ENCODE results near the gene EFEMP1.

The EFEMP1 gene

DNA sequence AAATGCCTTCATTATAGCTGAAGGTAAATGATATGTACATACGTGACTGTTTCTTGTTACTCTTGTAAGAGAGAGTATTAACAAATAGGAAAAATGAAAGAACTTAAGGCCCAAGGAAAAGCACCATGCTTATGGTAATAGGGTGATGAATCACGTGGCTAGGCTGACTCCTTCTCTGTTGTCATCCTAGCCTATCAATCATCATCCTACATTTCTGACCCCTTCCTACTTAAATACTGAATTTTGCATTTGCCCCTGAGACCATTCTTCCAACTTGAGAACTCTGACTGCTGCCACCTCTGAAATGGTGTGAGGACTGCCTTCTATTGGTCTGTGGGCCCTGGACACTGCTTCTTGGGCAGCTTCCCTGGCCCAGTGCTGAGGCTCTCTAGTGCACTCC, 28.9 kb downstream of the EFEMP1 start:
- DNase-seq, result no peak

DNA sequence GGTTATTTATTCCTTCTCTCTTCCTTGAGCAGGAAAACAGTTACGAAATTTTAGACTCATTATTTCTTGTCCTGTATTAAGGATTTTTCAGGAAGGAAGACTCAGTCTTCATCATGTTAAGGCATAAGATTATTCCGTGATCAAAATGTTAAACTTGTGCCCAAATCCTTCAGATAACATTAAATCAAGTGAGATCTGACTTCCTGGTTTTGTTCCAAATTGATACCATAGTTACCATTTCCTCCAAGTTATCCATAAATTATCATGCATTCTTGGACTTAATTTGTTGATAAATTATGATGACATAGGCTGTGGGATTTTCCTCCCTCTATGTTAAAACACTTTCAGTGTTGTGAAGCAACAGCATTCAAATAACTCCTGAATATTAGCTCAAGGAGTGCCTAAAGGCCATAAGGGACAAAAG, 31.9 kb downstream of the EFEMP1 start:
- no peak for DNase-seq

DNA sequence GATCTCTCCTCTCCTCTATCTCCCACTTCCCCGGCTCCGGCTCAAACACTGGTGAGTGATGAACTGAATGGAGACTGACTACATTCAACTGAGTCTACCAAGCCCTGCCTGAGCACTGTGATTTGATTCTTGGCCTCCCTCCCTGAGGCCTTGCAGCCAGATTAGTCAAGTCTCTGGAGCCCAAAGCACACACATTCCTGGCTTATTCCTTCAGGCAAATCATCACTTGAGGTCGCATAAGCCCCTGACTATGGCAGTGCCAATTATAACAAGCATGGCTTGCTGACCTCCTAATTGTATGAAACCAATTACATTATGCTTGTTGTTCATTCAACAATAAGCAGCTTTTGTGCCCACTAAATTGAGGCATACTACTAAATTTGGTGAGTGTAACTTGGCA, 34.6 kb downstream of the EFEMP1 start:
- no peak for DNase-seq

DNA sequence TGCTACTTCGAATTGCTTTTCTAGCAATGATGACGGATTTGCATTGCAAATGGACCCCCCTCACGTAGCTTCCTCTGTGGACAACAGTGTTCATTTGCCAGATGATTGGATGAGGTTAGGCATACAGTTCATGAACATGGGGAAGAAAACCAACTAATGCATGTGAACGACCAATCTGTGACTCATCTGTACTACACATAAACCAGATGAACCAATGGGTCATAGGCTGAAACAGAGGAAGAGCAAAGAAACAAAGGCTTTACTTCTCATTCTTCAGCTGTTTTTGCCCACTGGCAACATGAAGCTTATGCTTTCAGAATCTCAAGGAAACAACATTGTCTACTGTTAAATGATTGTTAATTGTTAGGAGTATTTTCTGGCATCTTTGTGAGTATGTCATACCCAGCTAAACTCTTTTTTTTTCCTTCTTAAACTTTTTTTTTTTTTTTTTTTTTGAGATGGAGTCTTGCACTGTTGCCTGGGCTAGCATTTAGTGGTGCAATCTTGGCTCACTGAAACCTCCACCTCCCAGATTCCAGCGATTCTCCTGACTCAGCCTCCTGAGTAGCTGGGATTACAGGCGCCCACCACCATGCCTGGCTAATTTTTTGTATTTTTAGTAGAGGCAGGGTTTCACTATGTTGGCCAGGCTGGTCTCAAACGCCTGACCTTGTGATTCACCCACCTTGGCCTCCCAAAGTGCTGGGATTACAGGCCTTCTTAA, 35.5 kb downstream of the EFEMP1 start:
- no peak for DNase-seq

DNA sequence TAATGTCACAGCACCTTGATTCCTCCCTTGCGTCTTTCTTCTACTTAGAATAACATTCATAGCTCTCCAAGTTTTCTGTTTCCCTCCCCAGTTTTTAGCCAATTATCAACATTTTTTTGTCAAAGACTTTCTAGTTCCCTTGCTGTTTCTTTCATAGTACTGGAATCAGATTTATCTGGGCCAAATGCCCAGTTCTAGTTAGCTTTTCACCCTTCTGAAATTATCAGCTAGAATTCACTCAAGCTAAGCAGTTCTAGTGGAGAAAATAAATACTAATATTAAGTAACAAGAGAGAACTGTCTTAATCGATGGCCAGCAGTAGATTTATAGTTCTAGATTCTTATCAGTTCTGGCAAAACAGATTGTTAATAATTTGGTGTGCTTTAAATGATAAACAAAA, 36.2 kb downstream of the EFEMP1 start:
- no peak for DNase-seq

DNA sequence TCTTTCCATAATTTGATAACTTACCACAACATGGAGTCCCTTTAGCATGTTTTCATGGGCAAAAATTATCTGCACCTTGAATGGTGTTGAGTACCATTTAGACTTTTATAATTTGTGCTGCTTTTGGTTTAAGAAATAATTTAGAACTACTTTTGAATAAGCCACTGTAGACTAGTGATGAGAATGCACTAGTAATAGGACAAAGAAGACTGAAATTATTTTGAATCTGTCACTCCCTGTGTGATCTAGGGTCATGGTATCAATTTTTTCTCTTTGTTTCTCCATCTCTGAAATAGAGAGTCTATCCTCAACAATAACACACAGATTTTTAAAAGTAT, 37.7 kb downstream of the EFEMP1 start:
- DNase-seq, result no peak

DNA sequence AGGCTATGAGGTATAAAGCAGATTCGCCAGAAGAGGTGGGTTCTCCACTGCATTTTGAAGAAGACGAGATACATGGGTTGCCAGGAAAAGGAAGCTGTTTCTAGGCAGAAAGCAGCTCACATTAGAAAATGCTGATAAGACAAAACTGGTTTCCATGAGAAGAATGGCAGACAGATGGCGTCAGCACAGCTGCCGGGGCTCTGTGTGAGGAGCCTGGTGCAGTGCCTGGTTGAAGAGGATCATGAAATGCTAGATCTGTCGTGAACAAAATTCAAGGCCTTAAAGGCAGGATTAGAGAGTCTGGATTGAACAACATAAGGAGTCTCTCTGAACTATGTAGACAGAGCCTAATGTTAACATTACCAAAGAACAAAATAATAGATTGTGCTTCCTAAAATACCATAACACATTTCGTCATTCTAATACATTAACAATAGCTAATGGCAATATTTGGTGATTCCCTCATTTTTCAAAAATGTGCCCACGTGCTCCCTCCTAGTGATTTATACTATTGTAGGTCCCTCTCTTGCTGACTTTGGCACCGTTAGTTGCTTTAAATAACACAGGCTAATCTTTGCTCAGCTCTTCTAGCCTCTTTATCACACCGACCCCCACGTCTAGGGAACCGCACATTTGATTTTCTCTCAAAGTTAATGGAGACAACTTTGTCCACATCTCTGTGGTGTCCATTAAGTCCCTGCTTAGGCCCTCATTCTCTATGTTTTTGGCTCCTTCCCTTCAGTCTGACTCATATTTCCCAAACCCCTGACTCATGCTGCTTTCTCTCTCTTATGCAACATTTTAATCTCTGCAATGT, 38.2 kb downstream of the EFEMP1 start:
- DNase-seq, result no peak

DNA sequence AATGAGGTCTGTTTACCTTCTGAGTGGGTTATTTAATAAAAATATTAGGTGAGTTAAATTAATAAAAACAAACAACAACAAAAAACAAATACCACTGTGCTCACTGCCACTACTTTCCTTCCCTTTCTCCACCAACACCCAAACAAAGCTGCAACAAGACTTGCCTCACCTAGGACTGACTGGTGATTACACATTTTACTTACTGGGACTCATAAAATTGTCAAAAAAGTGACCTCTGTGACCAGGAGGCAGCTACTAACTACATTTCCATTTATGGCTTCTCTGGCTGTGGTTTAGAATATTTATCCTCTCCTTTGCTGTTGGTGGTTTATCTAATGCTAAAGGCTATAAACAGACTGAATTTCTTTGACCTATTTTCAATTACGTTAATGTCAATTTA, 39.8 kb downstream of the EFEMP1 start:
- DNase-seq, result no peak

DNA sequence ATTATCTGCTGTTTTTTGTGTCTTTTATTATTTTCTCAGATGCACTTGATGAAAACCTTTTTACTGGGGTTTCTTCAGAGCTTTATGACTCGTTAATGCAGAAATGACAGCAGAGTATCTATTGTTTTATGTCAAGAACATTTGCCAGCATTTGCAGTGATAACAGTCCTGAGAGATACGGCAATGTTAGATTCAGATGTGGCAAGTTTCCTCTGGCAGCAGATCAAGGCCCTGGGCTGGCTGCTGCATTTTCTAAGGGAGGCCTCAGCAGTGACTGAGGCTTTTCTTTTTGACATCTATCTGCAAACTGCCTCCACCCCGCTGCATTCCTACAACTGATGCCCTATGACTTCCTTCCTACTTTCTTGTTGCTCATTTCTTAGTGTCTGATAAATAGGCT, 40.2 kb downstream of the EFEMP1 start:
- no peak for DNase-seq

DNA sequence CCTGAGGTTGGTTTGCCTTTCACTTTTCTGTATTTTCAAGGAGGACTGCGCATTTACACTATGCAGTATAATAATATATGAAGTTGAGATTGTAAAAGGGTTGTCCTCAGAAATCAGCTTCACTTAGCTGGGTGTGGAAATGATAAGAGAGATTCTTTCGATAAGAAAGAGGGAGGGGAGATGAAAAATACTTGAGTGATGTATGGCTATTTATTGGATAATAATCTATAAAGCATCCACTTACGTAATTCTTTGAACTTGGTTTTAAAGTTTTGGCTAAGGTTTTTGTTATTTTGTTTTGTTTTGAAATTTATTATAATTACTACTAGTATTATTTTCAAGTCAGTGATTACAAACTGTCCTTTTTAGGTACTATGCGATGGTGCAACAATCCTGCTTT, 40.6 kb downstream of the EFEMP1 start:
- DNase-seq, result no peak

DNA sequence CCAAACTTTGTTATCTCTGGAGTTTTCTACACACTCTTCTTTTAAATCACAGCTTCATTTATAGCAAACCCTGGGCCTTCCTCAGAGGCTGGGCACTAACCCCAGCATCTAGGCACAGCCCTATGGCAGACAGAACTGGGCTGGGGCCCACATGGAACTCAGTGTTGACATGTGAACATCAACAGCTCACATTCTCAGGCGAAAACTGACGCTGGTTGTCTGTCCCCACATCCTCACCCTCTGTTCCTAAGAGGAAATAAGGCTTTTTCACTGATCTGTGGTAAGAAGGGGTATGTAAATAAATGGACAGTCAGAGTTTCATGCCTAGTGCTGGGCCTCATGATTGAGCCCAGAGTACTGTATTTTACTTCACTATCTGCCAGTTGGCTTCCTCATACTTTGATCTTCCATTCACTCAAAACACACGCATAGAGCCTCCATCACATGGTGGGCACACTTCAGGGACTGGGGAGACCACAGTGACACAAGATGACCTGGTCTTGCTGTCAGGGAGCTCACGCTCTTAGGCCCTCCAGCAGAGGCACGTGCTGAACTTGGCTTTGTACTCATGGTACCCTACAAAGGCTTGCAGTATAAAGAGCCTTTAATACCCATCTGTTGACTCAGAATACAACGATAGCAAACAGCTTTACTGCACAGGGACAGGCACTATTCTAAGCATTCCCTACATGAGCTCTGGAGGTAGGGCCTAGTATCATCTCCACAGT, 43.0 kb downstream of the EFEMP1 start:
- DNase-seq, result no peak

DNA sequence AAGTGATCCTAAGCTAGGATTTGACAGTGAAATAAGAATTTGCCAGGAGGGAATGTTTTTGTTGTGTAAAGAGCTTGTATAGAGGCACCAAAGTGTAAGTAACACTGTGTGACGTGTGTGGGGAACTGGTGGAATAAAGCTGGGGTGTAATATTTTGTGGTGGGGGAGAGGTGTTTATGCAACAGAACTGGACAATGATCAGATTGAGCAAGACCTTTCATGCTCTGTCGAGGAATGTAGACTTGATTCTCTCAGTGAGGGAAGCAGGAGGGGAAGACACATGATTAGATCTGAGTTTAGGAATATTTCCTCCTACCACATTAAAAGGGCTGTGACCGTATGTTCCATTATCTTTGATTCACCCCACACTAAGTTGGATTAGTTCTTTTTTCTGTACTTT, 43.6 kb downstream of the EFEMP1 start:
- no peak for DNase-seq

DNA sequence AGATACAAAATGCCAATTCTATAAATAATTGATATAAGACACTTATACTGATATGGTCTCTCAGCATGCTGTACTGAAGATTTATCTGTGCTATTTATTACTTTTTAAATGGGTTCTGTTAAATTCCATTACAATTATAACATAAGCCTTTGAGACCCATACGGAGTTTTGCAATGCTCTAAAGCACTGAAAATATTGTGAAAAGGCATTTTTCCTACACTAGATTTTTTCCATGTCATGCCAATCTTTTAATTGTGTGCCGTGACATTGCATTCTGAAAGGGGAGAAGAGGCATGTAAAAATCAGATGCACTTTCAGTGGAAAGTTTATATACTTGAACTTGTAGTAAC, 46.5 kb downstream of the EFEMP1 start:
- DNase-seq, result no peak

DNA sequence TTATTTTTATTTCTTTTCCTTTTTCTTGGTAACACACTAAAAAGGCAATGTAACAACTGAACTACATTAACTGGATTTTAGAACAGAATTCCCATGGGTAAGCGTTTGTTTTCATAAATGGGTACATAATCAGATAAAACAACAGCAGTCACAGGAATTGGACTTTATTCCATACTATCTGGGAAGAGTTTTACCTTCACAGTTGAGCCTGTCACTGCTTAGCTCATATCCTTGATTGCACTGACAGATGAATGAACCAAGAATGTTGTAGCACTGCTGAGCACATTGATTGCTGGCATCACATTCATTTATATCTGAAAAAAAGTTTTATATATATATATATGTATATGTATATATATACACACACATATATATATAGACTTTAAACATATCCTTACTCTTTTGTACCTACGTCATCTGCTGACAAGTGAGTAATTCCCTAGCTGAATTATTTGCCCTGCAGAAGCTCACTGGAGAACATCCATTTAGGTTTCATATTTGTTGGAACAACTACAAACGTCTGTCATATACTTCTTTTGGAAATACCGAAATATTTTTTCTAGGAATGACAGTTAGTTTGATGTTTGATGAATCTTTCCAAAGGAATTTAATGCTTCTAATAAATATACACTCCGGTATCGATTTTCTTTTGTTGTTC, 47.0 kb downstream of the EFEMP1 start:
- DNase-seq, result no peak

DNA sequence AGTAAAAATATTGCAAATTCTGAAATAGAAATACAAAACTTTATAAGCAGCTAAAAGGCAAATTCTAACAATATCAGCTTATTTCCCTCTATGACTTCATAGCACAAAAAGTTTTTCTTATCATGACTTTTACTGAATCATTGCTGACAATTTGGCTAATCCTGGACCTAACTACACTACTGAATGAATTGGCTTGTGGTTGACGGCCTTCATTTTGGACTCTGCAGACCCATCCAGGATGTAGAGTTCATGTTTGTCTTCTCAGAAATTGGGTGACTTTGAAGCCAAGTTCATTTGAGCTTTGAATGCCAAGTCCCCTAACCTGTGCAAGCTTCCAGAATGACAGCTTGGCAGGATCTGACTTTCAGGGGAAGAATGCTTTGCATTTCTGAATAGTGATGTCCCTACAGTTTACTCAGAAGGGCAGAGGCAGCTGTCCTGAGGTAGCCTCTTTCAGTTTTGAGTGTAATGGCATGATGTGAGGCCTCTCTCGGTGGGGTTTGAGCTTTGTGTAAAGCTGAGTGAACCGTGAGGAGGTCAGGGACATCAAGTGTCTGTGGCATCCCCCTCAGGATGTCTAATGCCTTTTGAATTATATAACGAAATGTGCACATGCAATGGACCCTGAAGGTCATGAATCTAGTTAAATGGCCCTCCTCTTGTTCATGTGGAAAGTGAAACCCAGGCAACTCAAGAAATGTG, 48.0 kb downstream of the EFEMP1 start:
- no peak for DNase-seq

DNA sequence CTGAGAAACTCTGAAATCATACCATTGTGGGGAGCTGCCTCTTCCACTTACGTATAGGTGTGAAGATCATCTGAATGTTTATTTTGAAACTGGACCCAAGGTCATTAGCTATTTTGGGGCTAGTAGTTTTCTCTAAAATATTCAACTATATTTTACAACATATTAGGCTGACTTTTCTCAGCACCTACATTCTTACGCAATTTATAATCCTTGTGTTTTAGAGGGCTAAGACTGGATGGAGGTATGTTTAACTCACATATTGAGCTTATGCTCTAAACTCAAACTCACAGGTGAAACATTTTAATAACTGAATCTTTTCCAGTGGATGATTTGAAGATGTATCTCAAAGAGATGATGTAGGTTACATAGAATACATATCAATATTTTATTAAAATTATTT, 49.2 kb downstream of the EFEMP1 start:
- DNase-seq, result no peak

DNA sequence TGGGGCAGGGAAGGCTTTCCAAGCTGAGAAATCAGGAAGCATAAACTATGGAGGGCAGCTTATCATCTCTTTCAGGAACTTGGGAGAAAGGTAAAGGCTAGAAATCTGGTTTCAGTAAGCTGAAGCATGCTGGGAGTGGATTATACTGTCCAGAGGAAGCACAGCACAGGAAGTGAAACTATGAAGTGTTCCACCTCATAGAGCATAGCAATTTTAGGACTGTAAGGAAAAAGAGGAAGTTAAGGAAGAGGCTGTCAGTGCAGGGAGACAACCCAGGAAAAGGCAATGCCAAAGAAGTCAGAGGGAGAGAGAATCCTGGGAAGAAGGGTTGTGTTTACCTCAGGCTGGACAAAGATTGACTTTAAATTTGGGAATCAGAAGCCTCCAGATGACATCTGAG, 51.9 kb downstream of the EFEMP1 start:
- DNase-seq, result no peak

DNA sequence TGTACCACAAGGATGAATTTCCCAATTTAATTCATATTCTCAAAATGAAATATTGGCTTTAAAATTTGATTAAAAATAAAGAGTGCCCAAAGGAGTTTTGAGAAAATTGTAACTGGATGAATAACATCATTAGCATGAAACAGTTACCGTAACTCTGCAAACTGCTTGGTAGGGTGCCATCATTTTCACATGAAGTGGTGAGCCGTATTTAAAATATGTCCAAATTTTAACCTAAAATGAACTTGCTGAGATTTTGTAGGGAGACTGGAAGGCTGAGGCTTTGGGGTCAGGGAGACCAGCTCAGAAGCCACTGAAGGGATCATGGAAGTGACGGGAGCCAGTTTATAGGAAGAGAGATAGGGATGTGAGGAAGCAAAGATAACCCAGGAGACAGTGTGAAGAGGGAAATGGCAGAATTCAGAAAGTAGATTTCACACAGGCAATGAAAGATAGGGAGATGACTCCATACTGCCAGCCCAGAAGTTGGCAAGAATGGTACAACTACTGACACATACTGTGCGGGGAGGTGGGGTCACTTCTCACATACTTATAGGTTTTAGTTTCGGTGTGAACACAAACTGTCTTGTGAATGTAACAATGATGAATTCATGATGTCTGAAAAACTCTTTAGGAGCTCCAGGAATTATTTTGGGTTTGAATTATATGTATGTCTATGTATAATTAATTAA, 53.8 kb downstream of the EFEMP1 start:
- DNase-seq, result no peak

DNA sequence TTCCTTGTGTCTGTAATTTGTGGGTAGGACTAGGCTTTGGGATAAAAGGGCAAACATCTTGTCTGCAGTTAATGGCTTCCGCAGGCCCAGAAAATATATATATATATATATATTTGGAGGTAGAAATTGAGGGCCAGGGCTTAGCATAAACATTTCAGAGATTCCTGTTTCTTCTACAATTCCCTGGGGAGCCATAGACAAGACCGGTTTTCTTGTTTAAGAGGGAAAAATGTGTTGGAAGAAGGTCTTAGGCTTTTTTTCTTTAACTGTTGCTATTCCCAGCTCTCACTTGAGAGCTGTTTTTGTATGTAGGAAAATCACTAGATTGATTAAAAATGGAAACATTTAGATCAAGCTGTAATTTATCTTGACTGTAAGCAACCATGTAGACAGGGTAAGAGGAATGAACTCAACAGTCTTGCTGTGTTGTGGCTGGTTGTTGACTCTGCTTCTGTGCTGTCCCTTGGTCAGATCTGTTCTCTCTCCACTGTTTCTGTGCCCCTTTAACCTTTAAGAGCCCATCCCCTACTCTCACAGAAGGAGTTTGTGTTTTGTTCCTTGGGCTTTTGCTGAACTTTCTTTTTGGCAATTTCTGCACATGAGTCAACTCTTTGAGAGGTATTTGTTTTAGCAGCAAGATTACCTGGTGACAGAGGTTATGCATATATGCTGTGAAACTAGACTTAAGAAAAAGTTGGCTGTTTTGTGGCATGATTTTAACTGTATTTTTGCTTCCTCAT, 58.3 kb downstream of the EFEMP1 start:
- no peak for DNase-seq

DNA sequence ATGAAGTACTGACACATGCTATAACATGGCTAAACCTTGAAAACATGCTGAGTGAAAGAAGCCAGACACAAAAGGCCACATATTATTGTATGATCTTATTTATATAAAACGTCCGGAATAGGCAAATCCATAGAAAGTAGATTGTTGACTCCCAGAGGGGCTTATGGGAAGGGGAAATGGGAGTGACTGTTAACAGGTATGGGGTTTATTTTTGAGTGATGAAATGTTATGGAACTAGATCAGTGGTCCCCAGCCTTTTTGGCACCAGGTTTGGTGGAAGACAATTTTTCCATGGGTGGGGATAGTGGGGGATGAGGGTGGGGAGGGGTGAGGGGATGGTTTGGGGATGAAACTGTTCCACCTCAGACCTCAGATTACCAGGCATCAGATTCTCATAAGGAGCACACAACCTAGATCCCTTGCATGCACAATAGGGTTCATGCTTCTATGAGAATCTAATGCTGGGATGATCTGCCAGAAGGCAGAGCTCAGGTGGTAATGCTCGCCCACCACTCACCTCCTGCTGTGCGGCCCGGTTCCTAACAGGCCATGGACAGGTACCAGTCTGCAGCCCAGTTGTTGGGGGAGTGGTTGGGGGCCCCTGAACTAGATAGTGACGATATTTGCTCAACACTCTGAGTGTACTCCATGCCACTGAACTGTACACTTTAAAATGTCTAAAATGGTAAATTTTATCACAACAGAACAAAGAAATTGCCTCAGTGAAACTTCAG, 59.1 kb downstream of the EFEMP1 start:
- DNase-seq, result no peak
